H1 (cell line): Measurements from ENCODE around the gene SELENOF. TPM values are rescaled to one million over a fixed set of nuclear protein-coding genes. Genes with fewer than 3 reads are reported as not detected.

Experiments
- BACH1 ChIP-seq: IDR thresholded peaks from 2 replicates; pipeline ENCODE4 v1.6.1; 2012; ENCODE audit warnings: low read length, improper control_type of control experiment
- CHD7 ChIP-seq: fragments of 300-600 bp; sonication (generic); IDR thresholded peaks from 2 replicates; pipeline ENCODE4 v1.7.1; 2012; ENCODE audit warnings: low read length, moderate library complexity, mild to moderate bottlenecking, inconsistent platforms; ENCODE audit not compliant: insufficient replicate concordance
- EZH2 ChIP-seq: fragments of 200-600 bp; sonication (generic); IDR thresholded peaks from 2 replicates; pipeline ENCODE4 v1.7.1; 2012; ENCODE audit warnings: low read depth, mild to moderate bottlenecking, moderate library complexity, low read length, inconsistent platforms; ENCODE audit not compliant: severe bottlenecking
- FOSL1 ChIP-seq: IDR thresholded peaks from 2 replicates; pipeline ENCODE4 v1.6.1; 2011; ENCODE audit warnings: mild to moderate bottlenecking, low read depth, low read length, moderate library complexity; ENCODE audit not compliant: insufficient read depth
- KDM1A ChIP-seq: fragments of 200-600, 300-600 bp; sonication (generic); IDR thresholded peaks from 2 replicates; pipeline ENCODE4 v1.7.1; 2016; ENCODE audit warnings: mild to moderate bottlenecking, low read length, borderline replicate concordance
- KDM5A ChIP-seq: fragments of 200-600 bp; IDR thresholded peaks from 2 replicates; pipeline ENCODE4 v1.7.1; 2012; ENCODE audit warnings: mild to moderate bottlenecking, low read length, inconsistent platforms, mixed read lengths
- NANOG ChIP-seq: IDR thresholded peaks from 2 replicates; pipeline ENCODE4 v1.6.1; 2011; ENCODE audit warnings: low read length, low read depth, mild to moderate bottlenecking, inconsistent platforms; ENCODE audit not compliant: insufficient read depth, poor library complexity, severe bottlenecking
- POU5F1 ChIP-seq: IDR thresholded peaks from 2 replicates; pipeline ENCODE4 v1.6.1; 2011; ENCODE audit warnings: low read depth, mild to moderate bottlenecking, low read length, moderate library complexity
- SP1 ChIP-seq: IDR thresholded peaks from 2 replicates; pipeline ENCODE4 v1.6.1; 2011; ENCODE audit warnings: low read depth, low read length
- SP2 ChIP-seq: IDR thresholded peaks from 2 replicates; pipeline ENCODE4 v1.6.1; 2012; ENCODE audit warnings: mild to moderate bottlenecking, low read length, inconsistent platforms
- SRF ChIP-seq: IDR thresholded peaks from 2 replicates; pipeline ENCODE4 v1.6.1; 2011; ENCODE audit warnings: mild to moderate bottlenecking, low read depth, low read length, moderate library complexity
- polyA plus RNA-seq, 7 experiments: library from polyadenylated mRNA; depleted of rRNA in 3 of 7; stranded (reverse) in 5 of 7; unstranded in 2 of 7; fragments of >200 nt in 5 of 7; fragments of 200-250 nt in 2 of 7; gene quantifications; 1 replicate in 5 of 7; 2 replicates in 1 of 7; 4 replicates in 1 of 7; pipeline versions ENCODE4 v1.2.1 to v1.2.3, GENCODE V29; 2011 to 2013; ENCODE audit warnings: missing spikeins in 2 of 7, mixed read lengths in 2 of 7
- total RNA-seq: library from RNA; stranded (reverse); fragmentation: NEBNext Ultra II Directional; extraction: Animal tissue kit (Norgen Biotek cat#: 25700); gene quantifications from 2 replicates; pipeline ENCODE4 v1.2.1, GENCODE V29; 2021

SELENOF gene
- total and polyA plus RNA-seq, 2 of the 8 experiments (the other 6 are each of a cell fraction or from before 2014, with no cell fraction given), result 70.7 to 163 TPM

- TF ChIP-seq NANOG (no peak), EZH2 (no peak), SP1 (no peak), KDM1A (no peak), SP2 (no peak), CHD7 (no peak), SRF (no peak), FOSL1 (no peak), POU5F1 (no peak), KDM5A (no peak), BACH1 (no peak)
Measured at GRCh38 chr1:86914998-86915736, 1.2 kb upstream of the SELENOF start (continued).
